NCI-H748 treated with DMSO at 0.1 percent for 48 hours (cell line): ENCODE results near the gene MCCC2.
"Not testable (repeated sequence)": the region's sequence is repeated elsewhere in the genome, so short reads cannot be mapped to it uniquely, and the experiment has no call there.

Experiments
- DNase-seq: peaks from one replicate; lab custom pipeline; 2025; lab: John Stamatoyannopoulos, UW

Gene MCCC2

DNA sequence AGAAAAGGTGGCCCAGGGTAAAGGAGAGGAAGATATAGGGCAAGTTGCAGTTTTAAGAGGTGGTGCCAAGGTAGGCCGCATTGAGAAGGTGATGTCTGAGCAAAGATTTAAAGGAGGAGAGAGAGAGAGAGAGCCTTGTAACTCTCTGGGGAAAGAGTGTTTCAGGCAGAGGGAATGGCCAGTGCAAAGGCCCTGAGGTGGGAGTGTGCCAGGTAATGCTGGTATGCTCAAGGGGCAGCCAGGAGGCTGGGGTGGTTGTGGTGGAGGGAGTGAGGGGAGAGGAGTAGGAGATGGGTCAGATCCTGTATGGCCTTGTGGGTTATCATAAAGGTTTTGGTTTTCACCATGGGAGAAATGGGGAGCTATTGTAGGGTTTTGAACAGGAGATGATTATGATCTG is 9.9 kb downstream of the MCCC2 start:
- no peak for DNase-seq

DNA sequence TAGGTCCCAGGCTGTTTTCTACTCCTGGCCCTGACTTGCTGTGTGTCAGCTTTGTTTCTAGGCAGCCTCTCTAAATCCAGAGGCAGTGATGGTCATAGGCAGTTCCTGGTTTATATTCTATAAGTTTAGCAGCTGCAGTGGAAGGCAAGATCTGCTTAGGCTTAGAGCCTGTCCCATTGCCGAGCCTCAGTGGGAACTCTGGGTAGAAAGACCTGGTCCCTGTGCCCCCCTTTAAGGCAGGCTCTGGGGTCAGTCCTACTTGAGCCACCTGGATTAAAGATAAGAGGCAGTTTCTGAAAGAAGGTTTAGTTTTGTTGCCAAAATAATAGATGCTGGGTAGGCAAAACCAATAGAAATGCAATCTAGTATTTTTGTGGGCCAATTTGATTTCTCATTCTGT is 13.6 kb downstream of the MCCC2 start:
- no peak for DNase-seq

DNA sequence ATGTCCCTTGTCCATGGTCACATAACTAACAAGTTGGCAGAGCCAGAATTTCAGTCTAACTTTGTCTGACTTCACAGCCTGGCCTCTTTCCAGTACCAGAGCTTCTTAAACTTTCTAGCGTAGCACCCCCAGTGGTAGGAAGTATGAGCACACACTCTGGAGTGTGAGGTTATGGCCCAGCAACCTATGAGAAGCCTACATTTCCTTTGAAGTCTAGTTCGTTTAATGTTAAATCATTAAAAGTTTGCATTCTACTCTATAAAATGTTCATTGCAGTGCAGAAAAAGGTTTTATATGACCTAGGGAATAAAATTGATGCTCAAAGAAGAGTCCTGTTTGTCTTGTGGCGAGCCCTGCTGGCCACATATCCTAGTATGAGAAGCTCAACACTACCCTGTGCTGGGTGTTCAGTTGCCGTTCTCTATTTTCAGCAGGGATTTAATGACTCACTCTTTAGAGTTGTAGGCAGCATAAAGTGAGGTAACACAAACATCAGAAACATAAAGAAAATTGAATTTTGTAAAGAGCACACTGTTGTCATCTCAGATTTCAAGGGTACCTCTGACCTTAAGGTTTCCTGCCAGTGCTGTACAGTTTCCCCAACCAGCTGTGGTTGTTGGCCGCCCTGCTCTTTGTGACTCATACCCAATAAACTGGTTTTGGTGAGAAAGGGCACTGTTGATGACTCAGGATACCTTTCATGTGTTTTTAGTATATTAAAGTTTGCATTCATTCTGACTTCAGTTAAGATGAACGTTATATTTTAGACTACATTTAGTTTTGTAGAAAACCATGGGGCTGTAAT is 14.3 kb downstream of the MCCC2 start:
- DNase-seq: no peak

DNA sequence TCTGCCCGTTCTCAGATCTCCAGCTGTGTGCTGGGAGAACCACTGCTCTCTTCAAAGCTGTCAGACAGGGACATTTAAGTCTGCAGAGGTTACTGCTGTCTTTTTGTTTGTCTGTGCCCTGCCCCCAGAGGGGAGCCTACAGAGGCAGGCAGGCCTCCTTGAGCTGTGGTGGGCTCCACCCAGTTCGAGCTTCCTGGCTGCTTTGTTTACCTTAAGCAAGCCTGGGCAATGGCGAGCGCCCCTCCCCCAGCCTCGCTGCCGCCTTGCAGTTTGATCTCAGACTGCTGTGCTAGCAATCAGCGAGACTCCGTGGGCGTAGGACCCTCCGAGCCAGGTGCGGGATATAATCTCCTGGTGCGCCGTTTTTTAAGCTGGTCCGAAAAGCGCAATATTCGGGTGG is 22.8 kb downstream of the MCCC2 start:
- DNase-seq: not testable (repeated sequence)

DNA sequence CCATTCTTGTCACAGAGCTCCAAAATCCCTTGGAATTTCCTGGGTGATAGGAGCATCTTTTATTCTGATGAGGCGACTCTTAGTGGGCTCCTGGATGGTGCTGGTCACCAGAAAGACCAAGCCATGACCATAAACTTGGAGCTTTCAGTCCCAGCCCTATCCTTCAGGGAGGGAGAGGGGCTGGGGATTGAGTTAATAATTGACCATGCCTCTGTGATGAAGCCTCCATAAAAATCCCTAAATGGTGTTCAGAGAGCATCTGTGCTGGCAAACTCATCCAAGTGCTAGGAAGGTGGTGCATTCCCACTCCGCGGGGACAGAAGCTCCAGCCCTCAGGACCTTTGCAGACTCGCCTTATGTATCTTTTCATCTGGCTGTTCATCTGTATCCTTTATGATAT is 28.7 kb downstream of the MCCC2 start:
- DNase-seq: no peak

DNA sequence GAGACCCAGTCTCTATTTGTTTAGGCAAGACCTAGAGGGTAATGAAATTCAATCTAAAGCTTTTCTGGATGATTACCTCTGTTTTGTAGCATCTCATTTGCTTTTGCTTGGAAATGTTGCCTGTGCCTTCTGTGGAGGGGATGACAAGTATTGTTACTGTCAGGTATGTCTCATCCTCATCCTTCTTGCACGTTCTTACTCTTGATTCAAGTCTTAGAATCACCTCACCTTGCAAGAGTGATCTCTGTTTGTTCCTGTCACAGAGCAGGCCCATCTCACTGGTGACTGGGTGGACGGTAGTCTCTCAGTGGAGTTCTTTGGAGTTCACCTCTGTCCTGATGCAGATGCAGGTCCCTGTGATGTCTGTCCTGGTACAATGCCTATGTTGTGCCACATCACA is 33.5 kb downstream of the MCCC2 start:
- no peak for DNase-seq

DNA sequence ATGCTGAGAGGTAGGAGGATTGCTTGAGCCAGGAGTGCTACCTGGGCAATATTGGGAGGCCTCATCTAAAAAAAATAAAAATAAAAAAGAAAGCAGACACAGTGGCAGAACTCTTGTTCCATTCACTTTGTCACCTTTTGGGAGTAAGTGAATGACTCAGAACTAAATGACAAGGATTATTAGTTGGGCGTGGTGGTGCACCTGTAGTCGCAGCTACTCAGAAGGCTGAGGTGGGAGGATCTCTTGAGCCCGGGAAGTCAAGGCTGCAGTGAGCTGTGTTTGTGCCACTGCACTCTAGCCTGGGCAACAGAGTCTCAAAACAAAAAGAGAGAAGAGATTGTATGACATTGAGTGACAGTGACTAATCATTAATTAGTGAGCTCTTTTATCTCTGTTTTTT is 34.1 kb downstream of the MCCC2 start:
- DNase-seq: no peak

DNA sequence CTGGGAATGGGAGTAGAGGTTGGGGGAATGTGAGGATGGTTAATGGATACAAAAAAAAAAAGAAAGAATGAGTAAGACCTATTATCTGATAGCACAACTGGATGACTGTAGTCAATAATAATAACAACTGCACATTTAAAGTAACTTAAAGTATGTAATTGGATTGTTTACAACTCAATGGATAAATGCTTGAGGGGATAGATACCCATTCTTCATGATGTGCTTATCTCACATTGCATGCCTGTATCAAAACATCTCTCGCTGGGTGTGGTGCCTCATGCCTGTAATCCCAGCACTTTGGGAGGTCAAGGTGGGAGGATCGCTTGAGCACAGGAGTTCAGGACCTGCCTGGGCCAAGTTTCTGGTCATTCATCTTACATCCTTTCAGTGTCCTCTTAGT is 34.6 kb downstream of the MCCC2 start:
- DNase-seq: no peak

DNA sequence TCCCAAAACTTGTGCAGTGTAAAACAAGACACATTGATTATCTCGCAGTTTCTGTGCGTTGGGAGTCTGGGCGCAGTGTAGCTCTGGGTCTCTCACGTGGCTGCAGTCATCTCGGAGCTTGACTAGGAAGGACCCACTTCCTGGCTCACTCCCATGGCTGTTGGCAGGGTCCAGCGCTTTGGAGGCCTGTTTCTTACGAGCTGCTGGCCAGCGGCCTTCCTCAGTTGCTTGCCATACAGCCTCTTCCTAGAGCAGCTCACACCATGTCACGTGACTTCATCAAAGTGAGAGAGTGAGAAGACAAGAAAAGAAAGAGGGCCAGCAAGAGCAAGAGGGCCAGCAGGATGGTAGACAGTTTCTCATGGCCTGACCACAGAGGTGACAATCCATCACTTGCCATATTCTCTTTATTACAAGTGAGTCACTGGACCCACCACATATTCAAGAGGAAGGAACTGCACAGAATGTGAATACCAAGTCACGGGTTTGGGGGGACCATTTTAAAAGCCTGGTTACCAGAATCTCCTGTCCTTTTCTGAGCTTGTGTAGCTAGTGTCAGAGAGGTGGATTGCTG is 36.2 kb downstream of the MCCC2 start:
- no peak for DNase-seq

DNA sequence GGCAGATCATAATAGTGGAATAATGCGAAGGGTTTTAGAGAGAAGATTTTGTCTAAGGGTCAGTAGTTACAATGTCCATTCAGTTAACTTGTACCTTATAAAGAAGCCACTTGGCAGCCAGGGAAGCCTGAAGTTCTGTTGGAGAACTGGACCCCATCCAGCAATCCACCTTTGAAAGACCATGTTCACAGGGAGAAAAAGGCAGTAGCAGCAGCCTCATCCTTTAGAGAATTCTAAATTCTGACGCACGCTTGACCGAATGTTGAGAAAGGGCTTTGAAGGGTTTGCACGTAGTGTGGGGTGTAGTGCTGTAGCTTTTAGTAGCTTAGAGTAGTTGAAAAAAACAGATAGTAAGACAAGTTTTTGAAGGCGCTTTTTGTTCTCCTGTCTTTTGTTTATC is 42.8 kb downstream of the MCCC2 start:
- no peak for DNase-seq

DNA sequence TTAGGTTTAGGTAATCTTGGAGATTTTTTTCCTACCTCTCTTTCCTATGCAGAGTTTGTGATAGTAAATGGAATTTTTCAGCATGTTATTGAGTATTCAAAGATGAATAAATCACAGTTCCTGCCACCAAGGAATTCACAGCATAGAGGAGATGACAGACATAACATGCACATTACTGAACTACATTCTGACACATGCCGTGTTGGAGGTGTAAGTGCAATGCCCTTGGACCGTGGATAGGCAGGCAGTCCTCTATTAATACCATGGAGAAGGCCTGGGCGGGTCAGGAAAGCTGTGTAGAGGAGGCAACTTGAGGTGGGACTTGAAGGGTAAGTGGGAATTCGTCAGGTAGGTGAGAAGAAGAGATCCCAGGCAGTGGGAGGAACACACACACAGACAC is 43.9 kb downstream of the MCCC2 start:
- DNase-seq: no peak

DNA sequence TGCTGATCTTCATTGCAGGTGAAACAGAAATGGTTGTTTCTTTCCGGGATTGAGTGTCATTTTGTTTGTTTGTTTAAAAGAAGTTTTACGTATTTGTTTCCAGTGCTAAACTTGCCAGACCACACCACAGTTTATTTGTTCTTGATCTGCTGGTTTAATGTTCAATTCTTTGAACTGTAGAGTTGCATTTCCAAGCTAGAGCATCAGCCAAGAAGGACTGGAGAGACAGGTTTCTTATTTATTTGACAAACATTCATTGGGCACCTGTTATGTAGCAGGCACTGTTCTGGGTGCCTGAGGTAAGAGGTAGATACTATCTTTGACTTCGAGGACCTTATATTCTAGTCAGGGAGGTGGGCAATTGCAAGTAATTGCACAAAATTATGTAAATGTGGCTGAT is 45.0 kb downstream of the MCCC2 start:
- no peak for DNase-seq

DNA sequence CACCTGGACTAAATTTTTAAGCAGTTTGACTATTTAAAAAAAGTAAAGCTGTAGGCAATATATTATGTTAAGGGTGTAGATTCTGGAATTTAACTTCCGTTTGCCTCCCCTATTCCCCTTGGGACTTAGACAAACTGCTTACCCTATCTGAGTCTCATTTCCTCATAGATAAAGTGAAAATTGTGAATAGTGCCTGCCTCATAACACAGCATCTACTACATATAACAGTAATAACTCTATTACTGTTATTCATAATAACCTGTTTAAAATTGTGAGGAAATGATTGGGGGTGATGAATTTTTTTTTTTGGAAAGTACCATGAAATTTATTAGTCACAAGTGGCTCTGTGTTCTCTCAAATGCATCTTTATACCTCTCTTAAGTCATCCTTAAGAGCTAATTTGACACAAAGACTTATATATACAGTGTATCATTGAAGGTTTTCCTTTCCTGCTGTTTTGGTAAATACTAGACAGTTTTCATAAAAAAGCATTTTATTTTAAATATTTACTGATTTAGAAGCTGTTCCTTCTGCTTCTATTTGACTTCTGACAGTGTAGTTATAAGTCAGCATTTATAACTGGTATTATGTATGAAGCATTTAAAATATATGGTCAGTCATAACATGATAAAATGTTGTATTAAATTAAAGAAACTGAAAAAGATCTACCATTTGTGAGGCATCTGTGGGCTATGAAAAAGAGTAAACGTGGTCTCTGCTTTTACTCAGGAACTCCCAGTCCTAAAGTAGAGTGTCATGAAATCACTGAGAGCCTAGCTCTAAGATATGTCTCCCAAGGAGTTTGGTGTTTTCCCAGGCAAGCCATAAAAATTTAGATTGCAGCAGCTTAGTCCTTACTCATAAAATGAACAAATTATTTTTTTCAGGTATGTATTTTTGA is 46.4 kb downstream of the MCCC2 start:
- DNase-seq: no peak

DNA sequence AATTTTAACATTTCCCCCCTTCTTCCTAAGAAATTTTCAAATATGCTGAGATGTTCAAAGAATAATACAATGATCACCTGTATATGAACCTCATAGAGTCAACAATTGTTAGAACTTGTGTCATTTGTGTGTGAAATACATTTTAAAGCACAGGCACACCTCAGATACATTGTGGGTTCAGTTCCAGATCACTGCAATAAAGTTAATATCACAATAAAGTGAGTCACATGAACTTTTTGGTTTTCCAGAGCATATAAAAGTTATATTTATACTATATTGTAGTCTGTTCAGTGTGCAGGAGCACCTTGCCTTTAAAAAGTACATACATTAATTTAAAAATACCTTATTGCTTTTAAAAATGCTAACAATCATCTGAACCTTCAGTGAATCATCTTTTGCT is 50.0 kb downstream of the MCCC2 start:
- no peak for DNase-seq

DNA sequence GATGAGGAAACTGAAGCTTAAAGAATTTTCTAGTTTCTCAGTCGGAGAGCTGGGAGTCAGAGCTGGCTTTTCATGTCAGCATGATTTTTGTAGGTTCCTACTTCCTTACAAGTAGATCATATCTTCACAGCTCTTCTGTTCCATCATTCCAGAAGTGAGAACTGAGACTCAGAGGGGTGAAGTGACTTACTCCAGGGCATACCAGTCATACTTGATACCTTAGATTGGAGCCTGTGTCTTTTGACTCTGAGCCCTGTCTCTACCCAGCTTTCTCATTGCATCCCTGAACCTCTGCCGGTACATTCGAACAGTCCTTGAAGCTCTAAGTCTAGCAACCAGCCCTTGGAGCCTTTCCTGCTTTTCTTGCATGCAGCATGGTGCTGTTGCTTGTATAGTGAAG is 53.3 kb downstream of the MCCC2 start:
- no peak for DNase-seq

DNA sequence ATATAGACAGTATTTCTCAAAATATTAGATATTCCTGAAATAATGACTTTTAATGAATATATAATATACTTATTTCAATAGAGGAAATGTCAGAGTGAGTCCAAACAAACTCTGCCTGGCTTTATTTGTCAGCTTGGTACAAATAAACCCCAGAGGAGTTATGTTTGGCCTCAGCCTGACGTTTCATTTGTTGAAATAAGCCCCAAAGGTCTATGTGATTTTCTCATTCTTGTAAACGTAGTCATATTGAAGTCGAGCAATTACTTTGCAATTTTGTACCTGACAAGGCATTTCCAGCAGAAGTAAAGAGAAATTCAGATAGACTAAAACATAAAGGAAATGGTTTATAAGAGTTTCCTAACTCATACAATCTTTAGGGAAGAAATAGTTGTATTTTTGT is 57.9 kb downstream of the MCCC2 start:
- no peak for DNase-seq

DNA sequence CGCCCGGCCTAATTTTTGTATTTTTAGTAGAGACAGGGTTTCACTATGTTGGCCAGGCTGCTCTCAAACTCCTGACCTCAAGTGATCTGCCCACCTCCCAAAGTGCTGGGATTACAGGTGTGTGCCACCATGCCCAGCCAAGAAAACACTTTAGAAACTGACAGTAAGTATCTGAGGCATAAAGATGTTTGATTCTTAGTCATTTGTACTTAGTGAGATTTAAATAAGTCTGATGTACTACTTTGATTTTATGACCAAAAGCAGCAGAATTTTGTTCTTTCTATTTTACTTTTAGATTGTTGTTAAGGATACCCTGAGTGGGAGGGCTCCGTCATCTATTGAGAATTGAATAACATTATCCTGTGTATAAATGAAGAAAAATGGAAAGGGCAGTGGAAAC is 63.8 kb downstream of the MCCC2 start:
- not testable (repeated sequence) for DNase-seq

DNA sequence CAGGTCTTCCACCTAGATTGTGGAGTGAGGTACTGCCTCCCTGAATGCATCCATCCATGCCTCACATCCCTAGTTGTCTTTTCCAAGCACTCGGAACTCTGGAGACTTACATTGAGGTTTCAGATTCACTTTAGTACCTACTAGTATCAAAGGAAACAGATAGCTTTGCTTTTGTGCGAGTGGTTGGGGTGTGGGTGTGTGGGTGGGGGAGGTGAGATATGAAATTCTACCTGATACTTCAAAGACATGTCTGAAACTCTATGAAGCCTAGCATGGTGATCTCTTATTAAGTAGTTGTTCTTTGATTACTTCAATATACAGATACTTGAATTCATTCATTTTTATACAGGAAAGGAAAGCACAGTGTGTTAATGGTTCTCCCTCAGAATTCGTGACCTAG is 64.4 kb downstream of the MCCC2 start:
- DNase-seq: no peak

DNA sequence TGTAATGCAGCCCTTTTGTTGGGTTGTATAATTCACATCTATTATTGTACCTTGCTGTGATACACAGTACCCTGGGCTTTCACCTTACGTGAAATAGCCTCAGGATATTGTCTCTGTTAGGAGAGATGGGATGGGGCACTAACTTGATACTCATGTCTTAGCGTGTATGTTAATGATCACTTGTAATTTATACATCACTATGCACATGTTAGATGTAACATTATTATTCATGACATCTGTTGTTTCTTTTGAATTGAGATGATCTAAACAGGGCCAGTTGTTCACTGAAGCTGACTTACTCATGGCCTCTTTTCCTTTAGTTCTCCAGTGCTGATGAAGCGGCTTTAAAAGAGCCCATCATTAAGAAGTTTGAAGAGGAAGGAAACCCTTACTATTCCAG is 65.2 kb downstream of the MCCC2 start:
- DNase-seq: no peak

DNA sequence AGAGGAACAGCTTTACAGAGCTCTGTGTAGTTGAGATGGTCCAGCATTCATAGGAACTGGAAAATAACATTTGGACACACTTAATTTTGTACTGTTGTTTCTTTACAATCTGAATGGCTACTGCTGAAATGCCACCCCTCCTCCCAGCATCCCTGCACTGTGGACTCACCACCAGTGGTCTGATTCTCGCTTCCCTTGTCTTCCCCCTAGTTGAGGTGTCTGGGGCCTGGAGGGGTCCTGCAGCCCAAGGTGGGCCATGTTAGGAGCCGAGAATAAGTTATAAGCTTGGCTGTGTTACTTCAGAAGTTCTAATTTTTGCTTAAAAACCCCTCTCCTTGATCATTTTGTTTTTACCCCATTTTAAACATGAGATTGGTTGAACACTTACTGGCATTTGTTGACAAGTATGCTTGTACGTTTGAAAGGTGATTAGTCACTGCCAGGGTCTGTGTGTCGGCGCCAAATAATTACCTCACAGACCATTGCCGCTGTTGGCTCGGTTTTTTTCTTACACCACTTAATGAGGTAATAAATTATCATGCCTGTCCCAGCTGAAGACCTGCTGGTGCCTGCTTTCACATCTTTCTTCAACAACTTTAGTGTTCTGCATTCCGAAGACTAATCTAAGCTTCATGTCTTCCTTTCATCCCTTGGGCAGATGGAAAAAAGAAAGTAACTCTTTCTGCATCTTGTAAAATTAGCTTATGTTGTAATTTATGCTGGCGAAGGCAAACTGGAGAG is 65.8 kb downstream of the MCCC2 start:
- no peak for DNase-seq

DNA sequence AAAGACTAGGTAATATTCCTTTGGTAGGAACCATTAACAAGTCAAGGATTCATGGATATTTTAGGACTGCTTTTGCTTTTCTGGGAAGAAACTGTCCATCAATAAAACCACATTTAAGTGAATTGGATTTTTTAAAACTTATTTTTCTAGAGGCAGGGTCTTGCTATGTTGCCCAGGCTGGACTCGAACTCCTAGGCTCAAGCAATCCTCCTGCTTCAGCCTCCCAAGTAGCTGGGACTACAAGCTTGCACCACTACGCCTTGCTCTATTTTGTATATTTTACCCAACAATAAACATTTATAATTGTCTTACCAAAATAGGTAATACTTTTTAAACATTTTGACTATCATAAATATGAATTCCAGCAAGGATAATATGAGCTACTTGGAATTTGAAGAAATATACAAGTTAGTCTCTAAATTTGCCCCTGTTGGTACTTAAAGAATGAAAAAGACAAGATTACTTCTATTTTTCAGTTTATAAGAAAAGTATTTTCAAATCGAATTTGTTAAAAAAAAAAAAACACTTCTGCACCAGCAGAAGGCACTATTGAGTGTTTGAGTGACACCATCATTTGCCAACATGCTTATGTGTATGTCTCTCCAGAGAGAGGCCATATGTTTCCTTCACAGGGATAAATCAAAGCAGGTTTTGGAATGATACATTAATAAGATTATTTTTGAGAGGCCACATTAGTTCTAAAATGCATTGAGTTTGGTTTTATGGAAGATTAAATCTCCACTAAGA is 71.9 kb downstream of the MCCC2 start:
- no peak for DNase-seq

DNA sequence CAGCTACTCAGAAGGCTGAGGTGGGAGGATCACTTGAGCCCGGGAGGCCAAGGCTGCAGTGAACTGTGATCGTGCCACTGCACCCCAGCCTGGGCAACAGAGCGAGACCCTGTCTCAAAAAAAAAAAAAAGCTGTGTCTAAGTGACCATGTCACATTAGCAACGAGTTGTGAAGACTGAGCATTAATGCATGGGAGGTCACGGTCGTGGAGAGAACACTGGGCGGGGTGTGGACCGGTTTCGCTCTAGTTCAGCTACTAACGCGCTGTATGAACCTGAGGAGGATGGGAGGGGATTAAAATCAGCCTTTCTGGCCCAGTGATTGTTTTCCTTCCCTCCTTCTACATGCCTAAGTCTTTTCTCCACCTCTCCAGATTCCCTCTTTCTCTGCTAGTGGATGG is 75.2 kb downstream of the MCCC2 start:
- DNase-seq: no peak
